ENCODE measurements around the gene H6PD. TPM values are rescaled to one million over a fixed set of nuclear protein-coding genes. Genes with fewer than 3 reads are reported as not detected.

H6PD gene
- total and polyA plus RNA-seq, 2 donors (not counting 3 experiments of a cell fraction or from before 2014, with no cell fraction given): 24.5 to 29.0 TPM

DNA sequence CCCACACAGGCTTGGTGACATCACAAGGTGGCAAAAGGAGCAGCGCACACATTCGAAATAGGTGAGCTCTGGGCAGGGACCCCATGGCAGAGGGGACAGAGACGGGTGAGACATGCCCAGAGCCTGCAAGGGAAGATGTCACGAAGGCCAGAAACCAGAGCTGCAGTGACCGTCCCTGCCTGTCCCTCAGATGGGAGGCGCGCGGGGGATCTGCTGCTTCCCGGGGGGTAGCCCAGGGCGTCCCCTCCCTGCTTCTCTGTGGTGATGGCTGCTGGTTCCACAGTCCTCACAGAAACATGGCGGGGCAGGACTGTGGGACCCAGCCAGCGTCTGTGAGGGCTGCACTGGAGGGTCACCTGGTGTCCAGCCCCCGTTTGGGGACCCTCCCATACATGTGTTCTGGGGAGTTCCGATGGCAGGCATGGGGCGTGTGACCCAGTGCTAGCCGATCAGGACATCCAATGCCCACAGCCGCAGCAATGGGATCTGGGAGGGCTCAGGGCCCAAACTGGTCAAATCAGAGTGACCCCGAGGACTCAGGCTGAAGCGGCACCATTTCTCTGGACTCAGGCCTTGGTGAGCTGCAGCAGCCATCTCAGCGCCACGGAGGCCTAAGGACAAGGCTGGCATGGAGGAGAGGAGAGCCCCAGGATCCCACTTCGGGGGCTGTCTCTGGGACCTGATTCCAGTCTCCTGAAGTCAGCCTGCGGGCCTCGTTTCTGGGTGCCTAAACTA, 37.5 kb downstream of the H6PD start:
- POLR2A ChIA-PET: no interaction called here
- no peak overlapping the region for H3K9ac ChIP-seq (replicated peaks; ENCODE audit: extremely low read depth, insufficient read depth, low read length)
- FAIRE-seq: no peak
- no peaks in the 10 kb centered on the region for H3K79me2 ChIP-seq (ENCODE audit: control insufficient read depth, insufficient read depth, low read length)
- peaks cover 11% of the 10 kb centered on the region for H3K4me1 ChIP-seq (ENCODE audit: control insufficient read depth, extremely low read depth, insufficient read depth, low read length)
- CTCF ChIA-PET: interaction anchor here (0.8 to 9.6 kb wide), 4 partner anchors 17 to 220 kb away, joined by 3 to 232 read pairs (median 4); no protein-coding TSS in a partner anchor
- no peak overlapping the region for H3K27ac ChIP-seq (ENCODE audit: insufficient read depth, low read depth, low read length)
- DNase-seq (ENCODE audit: low read depth, low spot score): no peak
- dilution Hi-C loops (cut with MboI; ENCODE audit: extremely low pct_ligation_motif_present, low sequenced_read_pairs) (no loop called here), intact Hi-C loops (cut with micrococcal nuclease) (no loop called here)
- no TSS peak for BruUV-seq (replicated peaks)
- no peaks in the 10 kb centered on the region for H3K36me3 ChIP-seq (ENCODE audit: control insufficient read depth in 2 of 2, extremely low read depth in 1 of 2, insufficient read depth in 2 of 2, low read length in 2 of 2)
- TF ChIP-seq MYC (IDR thresholded peaks at IDR 0.05; ENCODE audit: low read depth, low read length): no peak
- TF ChIP-seq POLR2AphosphoS5 (IDR thresholded peaks at IDR 0.05; ENCODE audit: insufficient read depth, low read depth, low read length): no peak
- no peak for TF ChIP-seq JUN (IDR thresholded peaks at IDR 0.05; ENCODE audit: borderline replicate concordance, insufficient read depth, insufficient read length, low read depth)
- H3K4me2 ChIP-seq (ENCODE audit: insufficient read depth, low read length): no peak overlapping the region
- H2AFZ ChIP-seq (ENCODE audit: low read depth, low read length): no peak overlapping the region
- no peaks in the 10 kb centered on the region for H3K9me3 ChIP-seq (replicated peaks; ENCODE audit: control insufficient read depth, insufficient read depth, low read length)
- no peak overlapping the region for H3K4me3 ChIP-seq (replicated peaks in 1 of 3; ENCODE audit: insufficient read depth in 1 of 3, low read depth in 1 of 3, low read length in 3 of 3)
- H3K9me1 ChIP-seq (replicated peaks; ENCODE audit: control insufficient read depth, extremely low read depth, insufficient read depth, low read length): no peaks in the 10 kb centered on the region
- H4K20me1 ChIP-seq (replicated peaks; ENCODE audit: control insufficient read depth, extremely low read depth, insufficient read depth, low read length): no peaks in the 10 kb centered on the region
- no peaks in the 10 kb centered on the region for H3K27me3 ChIP-seq (ENCODE audit: control insufficient read depth in 2 of 2, insufficient read depth in 2 of 2, low read length in 2 of 2)

DNA sequence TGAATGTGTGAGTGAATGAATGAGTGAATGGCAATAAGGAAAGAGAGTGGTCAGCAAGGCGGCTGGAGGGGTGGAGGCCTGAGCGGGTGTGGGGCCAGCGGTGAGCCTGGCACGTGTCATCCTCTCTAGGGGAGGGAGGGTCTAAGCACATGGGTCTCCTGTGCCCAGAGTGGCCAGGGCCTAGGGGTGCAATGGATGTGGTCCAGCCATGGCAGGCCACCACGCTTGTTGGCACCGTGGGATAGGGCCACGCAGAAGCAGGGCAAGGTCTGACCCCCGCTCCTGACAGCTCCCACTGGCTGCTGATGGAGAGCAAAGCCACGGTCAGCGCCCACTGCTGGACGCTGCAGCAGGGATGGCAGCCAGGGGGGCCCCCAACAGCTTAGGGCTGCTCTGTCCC, 38.6 kb downstream of the H6PD start:
- TF ChIP-seq GATA2 (IDR thresholded peaks at IDR 0.05; ENCODE audit: insufficient read depth, insufficient read length, low read depth, low read length) (no peak), JUN (IDR thresholded peaks at IDR 0.05; ENCODE audit: borderline replicate concordance, insufficient read depth, insufficient read length, low read depth) (no peak), FOS (IDR thresholded peaks at IDR 0.05; ENCODE audit: borderline replicate concordance, insufficient read depth, low read length) (no peak), POLR2A (IDR thresholded peaks at IDR 0.05; ENCODE audit: low read depth, low read length) (no peak), POLR2AphosphoS5 (IDR thresholded peaks at IDR 0.05; ENCODE audit: insufficient read depth, low read depth, low read length) (no peak), MYC (IDR thresholded peaks at IDR 0.05; ENCODE audit: low read depth, low read length) (no peak), EZH2 (IDR thresholded peaks at IDR 0.05; ENCODE audit: borderline replicate concordance, low read depth, low read length, severe bottlenecking) (no peak)
- TF ChIP-seq, protein P1, sequence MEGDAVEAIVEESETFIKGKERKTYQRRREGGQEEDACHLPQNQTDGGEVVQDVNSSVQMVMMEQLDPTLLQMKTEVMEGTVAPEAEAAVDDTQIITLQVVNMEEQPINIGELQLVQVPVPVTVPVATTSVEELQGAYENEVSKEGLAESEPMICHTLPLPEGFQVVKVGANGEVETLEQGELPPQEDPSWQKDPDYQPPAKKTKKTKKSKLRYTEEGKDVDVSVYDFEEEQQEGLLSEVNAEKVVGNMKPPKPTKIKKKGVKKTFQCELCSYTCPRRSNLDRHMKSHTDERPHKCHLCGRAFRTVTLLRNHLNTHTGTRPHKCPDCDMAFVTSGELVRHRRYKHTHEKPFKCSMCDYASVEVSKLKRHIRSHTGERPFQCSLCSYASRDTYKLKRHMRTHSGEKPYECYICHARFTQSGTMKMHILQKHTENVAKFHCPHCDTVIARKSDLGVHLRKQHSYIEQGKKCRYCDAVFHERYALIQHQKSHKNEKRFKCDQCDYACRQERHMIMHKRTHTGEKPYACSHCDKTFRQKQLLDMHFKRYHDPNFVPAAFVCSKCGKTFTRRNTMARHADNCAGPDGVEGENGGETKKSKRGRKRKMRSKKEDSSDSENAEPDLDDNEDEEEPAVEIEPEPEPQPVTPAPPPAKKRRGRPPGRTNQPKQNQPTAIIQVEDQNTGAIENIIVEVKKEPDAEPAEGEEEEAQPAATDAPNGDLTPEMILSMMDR (IDR thresholded peaks at IDR 0.05; ENCODE audit: extremely low read depth in 1 of 2, insufficient read depth in 1 of 2, low read depth in 1 of 2, low read length in 2 of 2): no peak
- TF ChIP-seq, protein P2, sequence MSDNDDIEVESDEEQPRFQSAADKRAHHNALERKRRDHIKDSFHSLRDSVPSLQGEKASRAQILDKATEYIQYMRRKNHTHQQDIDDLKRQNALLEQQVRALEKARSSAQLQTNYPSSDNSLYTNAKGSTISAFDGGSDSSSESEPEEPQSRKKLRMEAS (IDR thresholded peaks at IDR 0.05; ENCODE audit: insufficient read depth, insufficient read length): no peak
- no peak overlapping the region for H3K9ac ChIP-seq (replicated peaks; ENCODE audit: extremely low read depth, insufficient read depth, low read length)
- no peaks in the 10 kb centered on the region for H3K9me3 ChIP-seq (replicated peaks; ENCODE audit: control insufficient read depth, insufficient read depth, low read length)
- POLR2A ChIA-PET: no interaction called here
- no peak overlapping the region for H3K4me2 ChIP-seq (ENCODE audit: insufficient read depth, low read length)
- H4K20me1 ChIP-seq (replicated peaks; ENCODE audit: control insufficient read depth, extremely low read depth, insufficient read depth, low read length): no peaks in the 10 kb centered on the region
- no TSS peak for BruUV-seq (replicated peaks)
- H3K27me3 ChIP-seq (ENCODE audit: control insufficient read depth in 2 of 2, insufficient read depth in 2 of 2, low read length in 2 of 2): no peaks in the 10 kb centered on the region
- no peaks in the 10 kb centered on the region for H3K9me1 ChIP-seq (replicated peaks; ENCODE audit: control insufficient read depth, extremely low read depth, insufficient read depth, low read length)
- no peak overlapping the region for H3K4me3 ChIP-seq (replicated peaks in 1 of 3; ENCODE audit: insufficient read depth in 1 of 3, low read depth in 1 of 3, low read length in 3 of 3)
- dilution Hi-C loops (cut with MboI; ENCODE audit: extremely low pct_ligation_motif_present, low sequenced_read_pairs) (no loop called here), intact Hi-C loops (cut with micrococcal nuclease) (no loop called here)
- H3K79me2 ChIP-seq (ENCODE audit: control insufficient read depth, insufficient read depth, low read length): no peaks in the 10 kb centered on the region
- no peak overlapping the region for H3K27ac ChIP-seq (ENCODE audit: insufficient read depth, low read depth, low read length)
- H3K4me1 ChIP-seq (ENCODE audit: control insufficient read depth, extremely low read depth, insufficient read depth, low read length): peaks cover 11% of the 10 kb centered on the region
- DNase-seq (ENCODE audit: low read depth, low spot score): no peak
- H3K36me3 ChIP-seq (ENCODE audit: control insufficient read depth in 2 of 2, extremely low read depth in 1 of 2, insufficient read depth in 2 of 2, low read length in 2 of 2): no peaks in the 10 kb centered on the region
- H2AFZ ChIP-seq (ENCODE audit: low read depth, low read length): no peak overlapping the region
- CTCF ChIA-PET: interaction anchor here (1.2 to 9.6 kb wide), 4 partner anchors 16 to 218 kb away, joined by 4 to 232 read pairs (median 5); no protein-coding TSS in a partner anchor
- FAIRE-seq: no peak
